ENCODE results near the gene LCN10.

DNA sequence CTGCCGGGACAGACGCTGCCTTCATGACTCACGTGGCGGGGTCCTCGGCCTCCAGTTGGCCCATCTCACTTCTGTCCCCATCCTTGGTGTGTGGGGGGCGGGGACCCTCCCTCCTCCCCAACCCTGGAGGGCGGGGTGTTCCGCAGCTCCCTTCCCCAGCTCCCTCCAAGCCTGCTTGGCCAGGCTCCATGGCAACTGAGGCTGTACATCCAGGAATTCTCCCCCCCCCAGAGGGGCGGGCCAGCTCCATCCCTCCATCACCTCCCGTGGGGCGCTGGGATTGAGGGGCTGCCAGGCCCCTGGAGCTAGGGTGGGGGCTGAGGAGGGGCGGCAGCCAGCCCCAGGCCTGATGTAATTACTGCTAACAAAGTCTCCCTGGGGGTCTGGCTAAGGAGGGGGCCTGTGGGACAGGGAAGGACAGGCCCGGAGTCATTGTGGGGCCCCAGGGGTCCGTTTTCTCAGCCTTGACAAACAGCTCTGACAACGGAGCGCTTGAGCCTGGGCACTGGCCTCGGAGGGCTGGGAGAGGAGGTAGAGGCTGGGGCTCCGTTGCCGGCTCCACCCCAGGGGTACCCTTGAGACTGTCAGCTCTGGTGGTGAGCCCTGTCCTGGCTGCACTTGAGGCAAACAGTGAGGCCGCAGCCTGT is 22.4 kb downstream of the LCN10 start:
- TF ChIP-seq EZH2 (IDR thresholded peaks at IDR 0.05; ENCODE audit: insufficient read depth, poor library complexity, severe bottlenecking) (no peak), EZH2phosphoT487 (IDR thresholded peaks at IDR 0.05; ENCODE audit: insufficient read depth, low read depth) (no peak)
